Measurements from ENCODE around the gene ARHGEF11. TPM values are rescaled to one million over a fixed set of nuclear protein-coding genes. Genes with fewer than 3 reads are reported as not detected.

ARHGEF11 gene
- total RNA-seq, 4 donors from 2014 or later: 36.5 to 54.2 (median 41.2) TPM

DNA sequence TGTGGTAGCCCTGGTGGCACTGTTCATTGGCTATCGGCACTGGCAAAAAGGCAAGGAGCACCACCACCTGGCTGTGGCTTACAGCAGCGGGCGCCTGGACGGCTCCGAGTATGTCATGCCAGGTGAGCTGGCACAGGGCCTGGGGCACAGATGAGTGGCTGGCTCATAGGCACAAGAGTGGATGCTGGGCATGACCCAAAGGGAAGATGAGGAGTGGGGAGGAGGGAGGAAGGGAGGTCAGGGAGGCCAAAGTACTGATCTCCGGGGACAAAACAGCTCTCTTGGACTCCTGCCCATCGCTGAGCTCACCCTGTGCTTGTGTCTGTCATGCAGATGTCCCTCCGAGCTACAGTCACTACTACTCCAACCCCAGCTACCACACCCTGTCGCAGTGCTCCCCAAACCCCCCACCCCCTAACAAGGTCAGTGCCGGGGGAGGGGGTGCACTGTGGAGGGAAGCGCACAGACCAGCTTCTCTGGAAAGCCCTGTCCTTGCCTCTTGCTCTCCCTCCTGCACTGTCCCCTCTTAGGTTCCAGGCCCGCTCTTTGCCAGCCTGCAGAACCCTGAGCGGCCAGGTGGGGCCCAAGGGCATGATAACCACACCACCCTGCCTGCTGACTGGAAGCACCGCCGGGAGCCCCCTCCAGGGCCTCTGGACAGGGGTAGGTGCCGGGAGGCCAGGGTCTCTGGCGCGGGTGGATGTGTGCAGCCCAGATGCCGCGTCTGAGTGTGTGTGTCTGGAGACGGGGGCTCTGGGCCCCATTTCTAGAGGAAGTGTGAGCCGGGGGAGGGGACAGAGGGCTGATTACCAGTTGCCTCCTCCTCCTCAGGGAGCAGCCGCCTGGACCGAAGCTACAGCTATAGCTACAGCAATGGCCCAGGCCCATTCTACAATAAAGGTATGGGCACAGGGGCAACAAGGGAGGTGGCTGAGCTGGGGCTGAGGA lies 132.4 kb downstream of the ARHGEF11 start:
- peaks cover 3 to 15% (median 11%) of the 10 kb centered on the region in 4 donors for H3K4me1 ChIP-seq
- H3K9me3 ChIP-seq: peaks cover 0 to 3% (median 2%) of the 10 kb centered on the region in 4 donors
- DNase-seq (ENCODE audit: extremely low spot score): no peak
- WGBS: 70% methylated on average over 17 of the region's 24 CpGs
- H3K27me3 ChIP-seq: peaks cover 0 to 49% (median 0%) of the 10 kb centered on the region in 4 donors
- intact Hi-C loops (cut with DNase I): no loop called here
- H3K4me3 ChIP-seq: no peak overlapping the region
- H3K36me3 ChIP-seq: peaks cover 4 to 89% (median 26%) of the 10 kb centered on the region in 4 donors
- H3K27ac ChIP-seq (replicated peaks in 1 of 4): no peak overlapping the region
- TF ChIP-seq, protein P1, sequence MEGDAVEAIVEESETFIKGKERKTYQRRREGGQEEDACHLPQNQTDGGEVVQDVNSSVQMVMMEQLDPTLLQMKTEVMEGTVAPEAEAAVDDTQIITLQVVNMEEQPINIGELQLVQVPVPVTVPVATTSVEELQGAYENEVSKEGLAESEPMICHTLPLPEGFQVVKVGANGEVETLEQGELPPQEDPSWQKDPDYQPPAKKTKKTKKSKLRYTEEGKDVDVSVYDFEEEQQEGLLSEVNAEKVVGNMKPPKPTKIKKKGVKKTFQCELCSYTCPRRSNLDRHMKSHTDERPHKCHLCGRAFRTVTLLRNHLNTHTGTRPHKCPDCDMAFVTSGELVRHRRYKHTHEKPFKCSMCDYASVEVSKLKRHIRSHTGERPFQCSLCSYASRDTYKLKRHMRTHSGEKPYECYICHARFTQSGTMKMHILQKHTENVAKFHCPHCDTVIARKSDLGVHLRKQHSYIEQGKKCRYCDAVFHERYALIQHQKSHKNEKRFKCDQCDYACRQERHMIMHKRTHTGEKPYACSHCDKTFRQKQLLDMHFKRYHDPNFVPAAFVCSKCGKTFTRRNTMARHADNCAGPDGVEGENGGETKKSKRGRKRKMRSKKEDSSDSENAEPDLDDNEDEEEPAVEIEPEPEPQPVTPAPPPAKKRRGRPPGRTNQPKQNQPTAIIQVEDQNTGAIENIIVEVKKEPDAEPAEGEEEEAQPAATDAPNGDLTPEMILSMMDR (IDR thresholded peaks at IDR 0.05): no peak
- TF ChIP-seq EP300 (IDR thresholded peaks at IDR 0.05) (no peak), POLR2A (IDR thresholded peaks at IDR 0.05; ENCODE audit: low read depth) (no peak), POLR2AphosphoS5 (IDR thresholded peaks at IDR 0.05) (no peak)

DNA sequence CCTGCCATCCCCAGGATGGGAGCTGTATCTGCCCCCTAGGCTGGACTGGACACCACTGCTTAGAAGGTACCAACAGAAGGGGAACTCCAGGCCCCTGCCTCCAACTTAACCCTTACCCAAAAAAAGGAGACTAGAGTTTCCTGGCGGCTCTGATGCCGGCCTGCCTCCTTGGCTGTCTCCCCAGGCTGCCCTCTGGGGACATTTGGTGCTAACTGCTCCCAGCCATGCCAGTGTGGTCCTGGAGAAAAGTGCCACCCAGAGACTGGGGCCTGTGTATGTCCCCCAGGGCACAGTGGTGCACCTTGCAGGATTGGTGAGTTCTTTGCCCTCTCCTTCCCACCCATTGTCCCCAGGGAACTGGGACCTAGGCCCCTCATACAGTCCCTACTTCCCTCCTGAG lies 133.2 kb downstream of the ARHGEF11 start:
- WGBS: 86% methylated on average over 2 of the region's 2 CpGs
- intact Hi-C loops (cut with DNase I): no loop called here
- DNase-seq (ENCODE audit: extremely low spot score): no peak
- TF ChIP-seq EP300 (IDR thresholded peaks at IDR 0.05) (no peak), POLR2AphosphoS5 (IDR thresholded peaks at IDR 0.05) (no peak), POLR2A (IDR thresholded peaks at IDR 0.05; ENCODE audit: low read depth) (no peak)
- TF ChIP-seq, protein P1 (IDR thresholded peaks at IDR 0.05): no peak
- Histone ChIP-seq H3K27me3 (peaks cover 0 to 51% (median 0%) of the 10 kb centered on the region in 4 donors), H3K9me3 (no peaks in the 10 kb centered on the region), H3K4me1 (peaks cover 3 to 21% (median 15%) of the 10 kb centered on the region in 4 donors), H3K4me3 (no peak overlapping the region), H3K27ac (replicated peaks in 1 of 4) (no peak overlapping the region), H3K36me3 (peaks cover 4 to 93% (median 30%) of the 10 kb centered on the region in 4 donors)

DNA sequence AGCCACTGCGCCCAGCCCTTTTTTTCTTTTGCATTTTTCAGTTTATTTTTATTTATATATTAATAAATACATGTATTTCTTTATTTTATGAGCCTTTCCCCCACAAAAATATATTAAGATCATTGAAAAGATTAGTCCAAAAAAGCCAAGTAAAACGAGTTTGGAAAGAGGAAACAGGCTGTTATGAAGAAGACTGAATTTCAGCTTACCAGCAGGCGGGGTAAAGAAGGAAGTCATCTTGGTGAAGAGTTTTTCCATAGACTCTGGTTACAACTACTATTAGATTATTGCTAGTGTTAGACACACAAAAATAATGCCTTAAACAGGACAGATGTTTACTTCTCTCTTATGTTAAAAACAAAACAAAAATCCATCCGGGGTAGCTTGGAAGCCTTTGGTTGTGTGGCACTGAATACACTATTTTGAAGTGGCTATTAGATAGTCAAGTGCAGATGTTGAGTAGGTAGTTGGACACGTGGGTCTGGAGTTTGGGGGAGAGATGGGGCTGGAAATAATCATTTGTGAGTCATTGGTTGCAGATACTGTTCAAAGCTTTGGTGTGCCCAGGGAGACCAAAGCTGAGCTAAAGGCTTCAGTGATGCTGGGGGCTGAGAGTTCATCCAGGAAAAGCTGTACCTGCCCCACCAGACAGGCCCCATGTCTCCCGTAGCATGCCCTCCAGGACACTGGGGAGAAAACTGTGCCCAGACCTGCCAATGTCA lies 133.8 kb downstream of the ARHGEF11 start:
- TF ChIP-seq EP300 (IDR thresholded peaks at IDR 0.05) (no peak), POLR2AphosphoS5 (IDR thresholded peaks at IDR 0.05) (no peak), POLR2A (IDR thresholded peaks at IDR 0.05; ENCODE audit: low read depth) (no peak)
- TF ChIP-seq, protein P1 (IDR thresholded peaks at IDR 0.05): no peak
- intact Hi-C loops (cut with DNase I): no loop called here
- peaks cover 4 to 96% (median 33%) of the 10 kb centered on the region in 4 donors for H3K36me3 ChIP-seq
- H3K9me3 ChIP-seq: no peaks in the 10 kb centered on the region
- H3K27ac ChIP-seq (replicated peaks in 1 of 4): no peak overlapping the region
- peaks cover 9 to 22% (median 18%) of the 10 kb centered on the region in 4 donors for H3K4me1 ChIP-seq
- H3K27me3 ChIP-seq: peaks cover 0 to 57% (median 0%) of the 10 kb centered on the region in 4 donors
- no peak overlapping the region for H3K4me3 ChIP-seq
- 66% methylated on average over 5 of the region's 6 CpGs for WGBS
- DNase-seq (ENCODE audit: extremely low spot score): no peak

DNA sequence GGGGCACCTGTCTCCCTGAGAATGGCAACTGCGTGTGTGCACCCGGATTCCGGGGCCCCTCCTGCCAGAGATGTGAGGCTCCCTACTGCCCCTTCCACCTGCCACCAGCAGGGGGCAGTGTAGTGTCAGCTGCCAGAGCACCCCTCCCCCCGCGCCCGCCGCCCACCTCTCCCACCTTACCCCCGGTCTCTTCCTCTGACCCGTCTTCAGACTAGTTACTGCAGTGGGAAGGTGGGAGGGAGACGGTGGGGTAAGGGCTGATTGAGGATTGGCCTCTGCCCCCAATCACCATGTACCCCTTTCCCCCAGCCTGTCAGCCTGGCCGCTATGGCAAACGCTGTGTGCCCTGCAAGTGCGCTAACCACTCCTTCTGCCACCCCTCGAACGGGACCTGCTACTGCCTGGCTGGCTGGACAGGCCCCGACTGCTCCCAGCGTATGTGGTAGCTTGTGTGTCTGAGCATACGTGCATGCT lies 135.2 kb downstream of the ARHGEF11 start:
- no peak overlapping the region for H3K27ac ChIP-seq (replicated peaks in 1 of 4)
- TF ChIP-seq, protein P1 (IDR thresholded peaks at IDR 0.05): peak; percentile 56 to 94 (median 85)
- TF ChIP-seq EP300 (IDR thresholded peaks at IDR 0.05) (no peak), POLR2AphosphoS5 (IDR thresholded peaks at IDR 0.05) (no peak)
- H3K9me3 ChIP-seq: no peaks in the 10 kb centered on the region
- H3K27me3 ChIP-seq: peaks cover 0 to 66% (median 0%) of the 10 kb centered on the region in 4 donors
- no peak for DNase-seq (ENCODE audit: extremely low spot score)
- WGBS: 48% methylated on average over 8 of the region's 18 CpGs
- intact Hi-C loops (cut with DNase I): no loop called here
- peaks cover 4 to 94% (median 35%) of the 10 kb centered on the region in 4 donors for H3K36me3 ChIP-seq
- H3K4me3 ChIP-seq: no peak overlapping the region
- H3K4me1 ChIP-seq: peaks cover 10 to 23% (median 19%) of the 10 kb centered on the region in 4 donors
